CD8-positive, alpha-beta memory T cell (primary cell): Measurements from ENCODE around the gene RTN4R. TPM values are rescaled to one million over a fixed set of nuclear protein-coding genes. Genes with fewer than 3 reads are reported as not detected.

Experiments
- CTCF ChIA-PET: fragments of 350-600 bp; sonication (Branson Sonifier 250); formaldehyde crosslinking; loops from one replicate; lab custom pipeline; 2021; ENCODE audit warnings: antibody characterized with exemption; lab: Charles Lee
- POLR2A ChIA-PET: fragments of 350-600 bp; sonication (Branson Sonifier 250); formaldehyde crosslinking; loops from one replicate; lab custom pipeline; 2021; ENCODE audit warnings: antibody characterized with exemption; lab: Charles Lee
- DNase-seq, 5 donors: peaks; one replicate each; pipeline versions ENCODE4 v3.0.0 to v3.0.0-alpha.2; 2020 to 2022; ENCODE audit warnings: mixed read lengths in 1 of 5
- H3K27ac ChIP-seq: one replicate; pipeline ENCODE4 v1.7.0; 2013; ENCODE audit warnings: low read depth, mild to moderate bottlenecking, low read length, moderate library complexity
- H3K27me3 ChIP-seq: 2 replicates; pipeline ENCODE4 v1.7.0; 2013; ENCODE audit warnings: low read length, mild to moderate bottlenecking; ENCODE audit not compliant: insufficient read depth, poor library complexity, severe bottlenecking
- H3K36me3 ChIP-seq: 2 replicates; pipeline ENCODE4 v1.7.0; 2013; ENCODE audit warnings: mild to moderate bottlenecking, low read length, moderate library complexity; ENCODE audit not compliant: insufficient read depth
- H3K4me1 ChIP-seq: 2 replicates; pipeline ENCODE4 v1.7.0; 2013; ENCODE audit warnings: mild to moderate bottlenecking, low read length, moderate library complexity; ENCODE audit not compliant: insufficient read depth
- H3K4me3 ChIP-seq: 2 replicates; pipeline ENCODE4 v1.7.0; 2013; ENCODE audit warnings: mild to moderate bottlenecking, low read length
- H3K9me3 ChIP-seq: 2 replicates; pipeline ENCODE4 v1.7.0; 2013; ENCODE audit warnings: mild to moderate bottlenecking, low read length
- H3K27ac Mint-ChIP-seq, 8 donors: one replicate each; pipeline ENCODE4 v1.8.0; 2020 to 2021; ENCODE audit warnings: mixed read lengths in 8 of 8, mild to moderate bottlenecking in 6 of 8, inconsistent platforms in 3 of 8, moderate library complexity in 3 of 8
- H3K27me3 Mint-ChIP-seq, 2 donors: one replicate each; pipeline ENCODE4 v1.8.0; 2020 to 2021; ENCODE audit warnings: mixed read lengths in 2 of 2, mild to moderate bottlenecking in 1 of 2, moderate library complexity in 1 of 2
- H3K36me3 Mint-ChIP-seq, 3 donors: one replicate each; pipeline ENCODE4 v1.8.0; 2020 to 2021; ENCODE audit warnings: mixed read lengths in 3 of 3, inconsistent platforms in 1 of 3, mild to moderate bottlenecking in 1 of 3
- H3K4me1 Mint-ChIP-seq, 3 donors: one replicate each; pipeline ENCODE4 v1.8.0; 2020 to 2021; ENCODE audit warnings: mixed read lengths in 3 of 3, inconsistent platforms in 1 of 3, mild to moderate bottlenecking in 1 of 3
- H3K4me3 Mint-ChIP-seq, 7 donors: one replicate each; pipeline ENCODE4 v1.8.0; 2020 to 2021; ENCODE audit warnings: mixed read lengths in 7 of 7, mild to moderate bottlenecking in 6 of 7, moderate library complexity in 4 of 7, inconsistent platforms in 2 of 7
- H3K9me3 Mint-ChIP-seq, 5 donors: one replicate each; pipeline ENCODE4 v1.8.0; 2020 to 2022; ENCODE audit warnings: mixed read lengths in 5 of 5, mild to moderate bottlenecking in 3 of 5, moderate library complexity in 2 of 5, inconsistent platforms in 1 of 5
- polyA plus RNA-seq: library from polyadenylated mRNA; unstranded; fragments of 300-500 nt; fragmentation: Illumina TruSeq; gene quantifications from one replicate; pipeline ENCODE4 v1.2.3, GENCODE V29; 2021
- total RNA-seq, 2 experiments: library from RNA; stranded (reverse); gene quantifications; one replicate each; pipeline ENCODE4 v1.2.3, GENCODE V29; 2021

The RTN4R gene
- total and polyA plus RNA-seq, 3 experiments from 2014 or later: 1.8 to 6.0 (median 2.7) TPM

GRCh38 chr22:20192972-20193760 is 75.0 kb downstream of the RTN4R start:
- POLR2A ChIA-PET: no interaction called here
- no peak overlapping the region for H3K4me3 ChIP-seq
- H3K36me3 ChIP-seq: no peaks in the 10 kb centered on the region
- H3K4me1 ChIP-seq: no peaks in the 10 kb centered on the region
- H3K27ac ChIP-seq: no peak overlapping the region
- H3K4me3 Mint-ChIP-seq: no peak overlapping the region
- H3K27me3 ChIP-seq: peaks cover 11% of the 10 kb centered on the region
- no peaks in the 10 kb centered on the region for H3K36me3 Mint-ChIP-seq
- no peak for DNase-seq
- CTCF ChIA-PET: no interaction called here
- no peak overlapping the region for H3K27ac Mint-ChIP-seq
- no peaks in the 10 kb centered on the region for H3K9me3 ChIP-seq
- H3K27me3 Mint-ChIP-seq: no peaks in the 10 kb centered on the region
- H3K4me1 Mint-ChIP-seq: peaks cover 0 to 2% (median 0%) of the 10 kb centered on the region in 3 donors
- no peaks in the 10 kb centered on the region for H3K9me3 Mint-ChIP-seq

DNA sequence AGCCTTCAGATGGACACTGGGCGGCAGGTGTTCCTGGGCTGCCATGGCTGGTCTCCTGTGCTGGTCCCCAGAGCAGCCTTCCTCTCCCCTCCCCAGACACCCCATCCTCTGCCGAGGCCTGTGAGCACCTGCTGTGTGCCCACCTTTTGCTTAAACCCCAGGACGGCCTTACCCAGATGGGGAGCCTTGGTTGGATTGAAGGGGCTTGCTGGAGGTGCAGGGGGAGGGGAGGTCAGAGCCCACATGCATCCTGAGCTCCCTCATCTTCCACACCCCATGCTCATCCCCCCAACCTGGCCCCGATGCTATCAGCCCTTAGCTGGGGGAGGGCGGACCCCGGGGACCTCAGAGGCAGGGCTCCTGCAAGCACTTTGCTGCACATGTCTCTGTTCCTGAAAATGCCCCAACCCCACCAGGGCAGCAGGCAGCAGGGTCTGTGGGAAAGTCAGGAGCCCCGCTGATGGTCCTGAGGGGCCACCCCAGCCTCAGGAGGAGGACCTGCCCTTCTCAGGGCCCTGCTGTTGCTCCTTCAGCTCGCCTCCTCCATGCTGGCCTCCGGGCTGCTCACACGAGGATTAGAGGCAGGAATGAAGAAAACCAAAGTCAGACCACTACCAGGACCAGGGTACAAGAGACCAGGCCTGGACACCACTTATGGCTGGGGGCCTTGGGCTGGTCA is 75.7 kb downstream of the RTN4R start:
- POLR2A ChIA-PET: no interaction called here
- H3K4me3 Mint-ChIP-seq: no peak overlapping the region
- CTCF ChIA-PET: no interaction called here

GRCh38 chr22:20191803-20192202 is 76.3 kb downstream of the RTN4R start:
- Mint-ChIP-seq H3K27me3 (no peaks in the 10 kb centered on the region), H3K4me1 (peaks cover 0 to 2% (median 0%) of the 10 kb centered on the region in 3 donors), H3K4me3 (no peak overlapping the region), H3K36me3 (no peaks in the 10 kb centered on the region), H3K27ac (no peak overlapping the region), H3K9me3 (no peaks in the 10 kb centered on the region)
- DNase-seq: no peak
- Histone ChIP-seq H3K36me3 (no peaks in the 10 kb centered on the region), H3K4me1 (no peaks in the 10 kb centered on the region), H3K27me3 (peaks cover 4% of the 10 kb centered on the region), H3K27ac (no peak overlapping the region), H3K4me3 (no peak overlapping the region), H3K9me3 (no peaks in the 10 kb centered on the region)
- ChIA-PET POLR2A (no interaction called here), CTCF (no interaction called here)

More for the DNA sequence above, 75.7 kb downstream of the RTN4R start:
- no peak overlapping the region for H3K27ac ChIP-seq
- no peaks in the 10 kb centered on the region for H3K36me3 ChIP-seq
- no peak for DNase-seq
- peaks cover 0 to 2% (median 0%) of the 10 kb centered on the region in 3 donors for H3K4me1 Mint-ChIP-seq
- peaks cover 5% of the 10 kb centered on the region for H3K27me3 ChIP-seq
- peak overlapping the region in 1 of 8 donors; percentile 32 for H3K27ac Mint-ChIP-seq
- H3K9me3 ChIP-seq: no peaks in the 10 kb centered on the region
- no peaks in the 10 kb centered on the region for H3K9me3 Mint-ChIP-seq
- no peaks in the 10 kb centered on the region for H3K4me1 ChIP-seq
- H3K4me3 ChIP-seq: no peak overlapping the region
- no peaks in the 10 kb centered on the region for H3K27me3 Mint-ChIP-seq
- H3K36me3 Mint-ChIP-seq: no peaks in the 10 kb centered on the region

Other genes with a start within 250 kb of the RTN4R start
- gene TANGO2, start 247.2 kb downstream of the RTN4R start, total RNA-seq: 10 to 100 TPM; 27.3 to 28.0 TPM
- gene TANGO2, start 247.2 kb downstream of the RTN4R start, polyA plus RNA-seq: 48.6 TPM
- gene DGCR8, start 188.1 kb downstream of the RTN4R start, total RNA-seq: 10 to 100 TPM; 68.6 to 73.8 TPM
- 10.6 TPM for gene DGCR8, start 188.1 kb downstream of the RTN4R start, polyA plus RNA-seq
- 100 to 1,000 TPM; 436 to 459 TPM for gene RANBP1, start 152.2 kb downstream of the RTN4R start, total RNA-seq
- gene RANBP1, start 152.2 kb downstream of the RTN4R start, polyA plus RNA-seq: 102 TPM
- gene TRMT2A, start 151.1 kb downstream of the RTN4R start, total RNA-seq: 100 to 1,000 TPM; 108 to 121 TPM
- gene TRMT2A, start 151.1 kb downstream of the RTN4R start, polyA plus RNA-seq: 35.6 TPM
- gene ZDHHC8, start 136.5 kb downstream of the RTN4R start, total RNA-seq: 10 to 100 TPM; 74.7 to 80.7 TPM
- gene ZDHHC8, start 136.5 kb downstream of the RTN4R start, polyA plus RNA-seq: 4.4 TPM
- gene CCDC188, start 117.3 kb downstream of the RTN4R start, total RNA-seq: not detected
- gene CCDC188, start 117.3 kb downstream of the RTN4R start, polyA plus RNA-seq: not detected
- 10 to 100 TPM; 46.8 to 48.4 TPM for gene DGCR6L, start 51.7 kb upstream of the RTN4R start, total RNA-seq
- 150 TPM for gene DGCR6L, start 51.7 kb upstream of the RTN4R start, polyA plus RNA-seq
- 10 to 100 TPM; 12.3 to 15.3 TPM for gene ZNF74, start 125.8 kb upstream of the RTN4R start, total RNA-seq
- 13.0 TPM for gene ZNF74, start 125.8 kb upstream of the RTN4R start, polyA plus RNA-seq
- gene SCARF2, start 169.5 kb upstream of the RTN4R start, total RNA-seq: under 1 TPM; 0.31 to 0.50 TPM
- 1.5 TPM for gene SCARF2, start 169.5 kb upstream of the RTN4R start, polyA plus RNA-seq
- gene KLHL22, start 227.5 kb upstream of the RTN4R start, total RNA-seq: 10 to 100 TPM; 17.2 to 17.6 TPM
- 25.4 TPM for gene KLHL22, start 227.5 kb upstream of the RTN4R start, polyA plus RNA-seq
- gene MED15, start 239.3 kb upstream of the RTN4R start, total RNA-seq: 100 to 1,000 TPM in 1 of 2 experiments, 10 to 100 TPM in 1; 98.0 to 106 TPM
- 120 TPM for gene MED15, start 239.3 kb upstream of the RTN4R start, polyA plus RNA-seq